ENCODE measurements around the gene ATP6V0D1. TPM values are rescaled to one million over a fixed set of nuclear protein-coding genes. Genes with fewer than 3 reads are reported as not detected.

ATP6V0D1 gene
- total RNA-seq, 1 experiment from 2014 or later, result 43.0 TPM

DNA sequence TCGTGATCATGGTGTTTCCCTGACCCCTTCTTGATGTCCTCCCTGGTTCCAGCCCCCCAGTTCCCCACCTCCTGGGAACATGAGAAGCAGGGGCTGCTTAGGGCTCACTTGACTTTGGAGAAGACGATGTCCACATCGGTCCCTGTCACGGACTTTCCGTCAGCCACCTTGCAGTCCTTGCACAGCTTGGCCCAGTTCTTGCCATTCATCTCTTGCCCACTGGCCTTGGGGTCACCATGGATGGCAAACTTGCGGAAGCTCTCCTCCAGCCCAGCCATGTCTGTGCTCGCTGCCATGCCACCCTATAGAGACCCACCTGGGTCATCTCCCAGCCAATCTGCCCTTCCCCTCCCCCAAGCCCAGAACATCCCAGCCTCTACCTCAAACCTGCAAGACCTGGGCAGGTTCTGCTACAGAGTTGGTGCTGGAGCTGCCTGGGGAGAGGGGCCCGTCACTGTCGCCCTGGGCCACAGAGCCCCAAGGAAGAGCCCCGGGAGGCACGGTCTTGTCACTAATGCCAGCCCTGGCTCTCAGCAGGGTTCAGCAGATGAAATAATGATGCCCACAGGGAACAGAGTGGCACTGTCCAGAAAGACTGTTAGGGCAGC, 90.0 kb downstream of the ATP6V0D1 start:
- H3K9me3 ChIP-seq (ENCODE audit: control insufficient read depth, low read depth, low read length), result no peaks in the 10 kb centered on the region
- peaks cover 3% of the 10 kb centered on the region for H3K23me2 ChIP-seq (ENCODE audit: insufficient read length, low read depth, low read length, poor library complexity, severe bottlenecking)
- no peaks in the 10 kb centered on the region for H4K20me1 ChIP-seq (ENCODE audit: control insufficient read depth, insufficient read depth, insufficient read length)
- peaks cover 4% of the 10 kb centered on the region; the same call in 1 of the 2 replicates for H3K4me1 ChIP-seq (ENCODE audit: insufficient read depth, low read length)
- H3K23ac ChIP-seq (ENCODE audit: insufficient read length, low read depth, low read length), result no peak overlapping the region
- no peak overlapping the region for H3T11ph ChIP-seq (ENCODE audit: low read length)
- no peak overlapping the region for H2AK5ac ChIP-seq (ENCODE audit: insufficient read length, low read length)
- no peaks in the 10 kb centered on the region for H3K79me2 ChIP-seq (ENCODE audit: insufficient read depth, low read length)
- DNase-seq, result no peak
- H3K4me2 ChIP-seq (ENCODE audit: insufficient read depth, insufficient read length, low read length), result no peak overlapping the region
- whole genome bisulfite sequencing (ENCODE audit: extremely low coverage, insufficient read length, low lambda C conversion rate), result no CpG with 5 or more reads among the region's 11 CpGs
- TF ChIP-seq, protein P1, sequence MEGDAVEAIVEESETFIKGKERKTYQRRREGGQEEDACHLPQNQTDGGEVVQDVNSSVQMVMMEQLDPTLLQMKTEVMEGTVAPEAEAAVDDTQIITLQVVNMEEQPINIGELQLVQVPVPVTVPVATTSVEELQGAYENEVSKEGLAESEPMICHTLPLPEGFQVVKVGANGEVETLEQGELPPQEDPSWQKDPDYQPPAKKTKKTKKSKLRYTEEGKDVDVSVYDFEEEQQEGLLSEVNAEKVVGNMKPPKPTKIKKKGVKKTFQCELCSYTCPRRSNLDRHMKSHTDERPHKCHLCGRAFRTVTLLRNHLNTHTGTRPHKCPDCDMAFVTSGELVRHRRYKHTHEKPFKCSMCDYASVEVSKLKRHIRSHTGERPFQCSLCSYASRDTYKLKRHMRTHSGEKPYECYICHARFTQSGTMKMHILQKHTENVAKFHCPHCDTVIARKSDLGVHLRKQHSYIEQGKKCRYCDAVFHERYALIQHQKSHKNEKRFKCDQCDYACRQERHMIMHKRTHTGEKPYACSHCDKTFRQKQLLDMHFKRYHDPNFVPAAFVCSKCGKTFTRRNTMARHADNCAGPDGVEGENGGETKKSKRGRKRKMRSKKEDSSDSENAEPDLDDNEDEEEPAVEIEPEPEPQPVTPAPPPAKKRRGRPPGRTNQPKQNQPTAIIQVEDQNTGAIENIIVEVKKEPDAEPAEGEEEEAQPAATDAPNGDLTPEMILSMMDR (conservative IDR thresholded peaks at IDR 0.05), result no peak
- H3K27ac Mint-ChIP-seq, result peak overlapping the region in 1 of 3 experiments; percentile 65; a peak in 1 of 7 replicates
- H4K5ac ChIP-seq (ENCODE audit: insufficient read length, low read depth, low read length), result no peak overlapping the region
- no peak overlapping the region for H3K56ac ChIP-seq (ENCODE audit: insufficient read length, low read depth, low read length)
- H3K9me3 Mint-ChIP-seq, result no peaks in the 10 kb centered on the region
- no peaks in the 10 kb centered on the region for H3K79me1 ChIP-seq (ENCODE audit: insufficient read depth, low read depth, low read length, poor library complexity, severe bottlenecking)
- no peak overlapping the region for H3K18ac ChIP-seq (ENCODE audit: insufficient read length, low read depth, low read length)
- peaks cover 29 to 45% of the 10 kb centered on the region in 2 experiments for H3K4me1 Mint-ChIP-seq
- H3K14ac ChIP-seq (ENCODE audit: insufficient read depth, low read length), result no peak overlapping the region
- H4K8ac ChIP-seq (replicated peaks; ENCODE audit: insufficient read length, low read depth, low read length), result no peak overlapping the region
- H3K4me3 Mint-ChIP-seq, result no peak overlapping the region
- no peak overlapping the region for H4K91ac ChIP-seq (ENCODE audit: insufficient read length, low read depth, low read length)
- no peak overlapping the region for H3K4ac ChIP-seq (ENCODE audit: low read depth, low read length)
- no peaks in the 10 kb centered on the region for H3K36me3 Mint-ChIP-seq (ENCODE audit: insufficient read depth in 1 of 3, low read depth in 3 of 3)
- no peak overlapping the region for H3K9ac ChIP-seq (ENCODE audit: extremely low read depth, insufficient read length, low read length)
- H2BK12ac ChIP-seq (ENCODE audit: insufficient read length, low read depth, low read length), result no peak overlapping the region
- no peak overlapping the region for H2BK20ac ChIP-seq (ENCODE audit: low read depth, low read length, poor library complexity, severe bottlenecking)
- H3K27ac ChIP-seq (ENCODE audit: insufficient read length, low read depth, low read length), result no peak overlapping the region
- H2BK15ac ChIP-seq (ENCODE audit: low read depth, low read length), result no peak overlapping the region
- H3K27me3 Mint-ChIP-seq (ENCODE audit: low read depth), result peaks cover 78% of the 10 kb centered on the region
- H3K27me3 ChIP-seq (ENCODE audit: insufficient read depth, low read length), result peaks cover 25% of the 10 kb centered on the region; the same call in 1 of the 2 replicates
- H2BK5ac ChIP-seq (ENCODE audit: insufficient read length, low read length), result no peak overlapping the region
- no peak overlapping the region for H2BK120ac ChIP-seq (ENCODE audit: low read depth, low read length, poor library complexity, severe bottlenecking)
- H2AFZ ChIP-seq (ENCODE audit: low read length), result no peak overlapping the region

Measured in H9 (cell line).